SK-N-DZ (cell line): ENCODE results near the gene RSPH3.

Source experiments
- DNase-seq: peaks from one replicate; pipeline ENCODE4 v3.0.0-alpha.2; 2015; ENCODE audit warnings: low spot score
- small RNA-seq, 2 experiments: library from RNA; depleted of rRNA; stranded (forward); fragments of <200 nt; gene quantifications; one replicate each; pipeline ENCODE3, GENCODE V24; 2014

Gene RSPH3

GRCh38 chr6:158934157-158934556 lies 65.8 kb downstream of the RSPH3 start:
- no peak for DNase-seq

- no peak for DNase-seq
These were observed 66.9 kb downstream of the RSPH3 start for GRCh38 chr6:158933079-158933595.

GRCh38 chr6:158928068-158928467 lies 71.9 kb downstream of the RSPH3 start:
- no peak for DNase-seq

GRCh38 chr6:158926414-158926813 lies 73.6 kb downstream of the RSPH3 start:
- DNase-seq: no peak

GRCh38 chr6:158924499-158925455 lies 75.2 kb downstream of the RSPH3 start:
- DNase-seq: no peak

GRCh38 chr6:158923805-158924498 lies 76.0 kb downstream of the RSPH3 start:
- DNase-seq: no peak

Small RNA genes within 50 kb of the gene (small RNA-seq; reads per million reads assigned to genes)
- gene RNU6-293P: 0 reads per million in 2 experiments
